HUES6 (cell line): ENCODE data around the gene NELFCD.

Experiments used
- H3K27ac ChIP-seq: 2 replicates; pipeline ENCODE4 v1.7.0; 2013; ENCODE audit warnings: low read depth, mild to moderate bottlenecking, low read length, inconsistent platforms
- H3K27me3 ChIP-seq: 2 replicates; pipeline ENCODE4 v1.6.1; 2013; ENCODE audit warnings: low read length; ENCODE audit not compliant: control insufficient read depth, insufficient read depth
- H3K36me3 ChIP-seq: 2 replicates; pipeline ENCODE4 v1.6.1; 2013; ENCODE audit warnings: low read length; ENCODE audit not compliant: control insufficient read depth, insufficient read depth
- H3K4me1 ChIP-seq: 2 replicates; pipeline ENCODE4 v1.6.1; 2013; ENCODE audit warnings: low read length; ENCODE audit not compliant: control insufficient read depth, insufficient read depth
- H3K4me3 ChIP-seq: 2 replicates; pipeline ENCODE4 v1.5.1; 2013; ENCODE audit warnings: low read depth, low read length
- H3K9ac ChIP-seq: one replicate; pipeline ENCODE4 v1.6.1; 2013; ENCODE audit warnings: mild to moderate bottlenecking, low read length
- H3K9me3 ChIP-seq: 2 replicates; pipeline ENCODE4 v1.6.1; 2013; ENCODE audit warnings: low read depth, low read length; ENCODE audit not compliant: control insufficient read depth, insufficient read depth

NELFCD gene

DNA sequence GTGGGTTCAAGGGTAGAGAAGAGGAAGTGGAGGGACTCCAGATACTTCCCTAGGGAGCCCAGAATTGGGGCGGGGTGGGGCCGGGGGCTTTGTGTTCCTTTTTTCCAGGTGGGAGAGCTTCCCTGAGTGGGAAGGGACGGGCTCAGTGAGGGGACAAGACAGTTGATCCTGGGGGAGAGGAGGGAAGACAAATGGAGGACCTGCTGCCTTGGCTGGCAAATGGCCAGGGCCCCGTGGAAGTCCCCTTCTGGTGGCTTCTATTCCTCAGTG lies 23.4 kb downstream of the NELFCD start:
- Histone ChIP-seq H3K27me3 (peaks cover 33% of the 10 kb centered on the region), H3K9ac (no peak overlapping the region), H3K36me3 (peaks cover 6% of the 10 kb centered on the region; the same call in 1 of the 2 replicates), H3K9me3 (no peaks in the 10 kb centered on the region), H3K27ac (no peak overlapping the region), H3K4me3 (no peak overlapping the region), H3K4me1 (peaks cover 10% of the 10 kb centered on the region)

- Histone ChIP-seq H3K36me3 (peaks cover 6% of the 10 kb centered on the region; the same call in 1 of the 2 replicates), H3K9me3 (no peaks in the 10 kb centered on the region), H3K9ac (no peak overlapping the region), H3K4me3 (no peak overlapping the region), H3K4me1 (peaks cover 10% of the 10 kb centered on the region), H3K27me3 (peaks cover 36% of the 10 kb centered on the region), H3K27ac (no peak overlapping the region)
These were observed 23.9 kb downstream of the NELFCD start for GRCh38 chr20:59004763-59005522.

- no peak overlapping the region for H3K4me3 ChIP-seq
- peaks cover 10% of the 10 kb centered on the region for H3K4me1 ChIP-seq
- H3K27ac ChIP-seq = no peak overlapping the region
- H3K9ac ChIP-seq = no peak overlapping the region
- H3K9me3 ChIP-seq = no peaks in the 10 kb centered on the region
- H3K27me3 ChIP-seq = peaks cover 43% of the 10 kb centered on the region
- H3K36me3 ChIP-seq = peaks cover 6% of the 10 kb centered on the region; the same call in 1 of the 2 replicates
These were observed 24.6 kb downstream of the NELFCD start for GRCh38 chr20:59005523-59006166.

- Histone ChIP-seq H3K9me3 (no peaks in the 10 kb centered on the region), H3K4me3 (peak overlapping the region; percentile 74), H3K27ac (0 out of 2 replicates have a peak overlapping the region, but pooled peaks have one; percentile 38), H3K4me1 (peaks cover 15% of the 10 kb centered on the region), H3K9ac (peak overlapping the region; percentile 75), H3K36me3 (peaks cover 2% of the 10 kb centered on the region; the same call in 1 of the 2 replicates), H3K27me3 (peaks cover 43% of the 10 kb centered on the region)
These were observed 25.3 kb downstream of the NELFCD start for GRCh38 chr20:59006167-59006863.

GRCh38 chr20:59006864-59007664 lies 26.0 kb downstream of the NELFCD start, which contains the start of gene CTSZ:
CTSZ (minus strand) TSS chr20:59007254; CDS start chr20:59007128, 126 bp downstream.
- H3K27ac ChIP-seq = 0 out of 2 replicates have a peak within 1 kb of the TSS, but pooled peaks have one; percentile 38
- peaks cover 43% of the 10 kb centered on the region for H3K27me3 ChIP-seq
- H3K9me3 ChIP-seq = no peaks in the 10 kb centered on the region
- H3K4me3 ChIP-seq = peak within 1 kb of the TSS; percentile 74
- no peaks in the 10 kb centered on the region for H3K36me3 ChIP-seq
- peaks cover 15% of the 10 kb centered on the region for H3K4me1 ChIP-seq
- H3K9ac ChIP-seq = peak within 1 kb of the TSS; percentile 75

DNA sequence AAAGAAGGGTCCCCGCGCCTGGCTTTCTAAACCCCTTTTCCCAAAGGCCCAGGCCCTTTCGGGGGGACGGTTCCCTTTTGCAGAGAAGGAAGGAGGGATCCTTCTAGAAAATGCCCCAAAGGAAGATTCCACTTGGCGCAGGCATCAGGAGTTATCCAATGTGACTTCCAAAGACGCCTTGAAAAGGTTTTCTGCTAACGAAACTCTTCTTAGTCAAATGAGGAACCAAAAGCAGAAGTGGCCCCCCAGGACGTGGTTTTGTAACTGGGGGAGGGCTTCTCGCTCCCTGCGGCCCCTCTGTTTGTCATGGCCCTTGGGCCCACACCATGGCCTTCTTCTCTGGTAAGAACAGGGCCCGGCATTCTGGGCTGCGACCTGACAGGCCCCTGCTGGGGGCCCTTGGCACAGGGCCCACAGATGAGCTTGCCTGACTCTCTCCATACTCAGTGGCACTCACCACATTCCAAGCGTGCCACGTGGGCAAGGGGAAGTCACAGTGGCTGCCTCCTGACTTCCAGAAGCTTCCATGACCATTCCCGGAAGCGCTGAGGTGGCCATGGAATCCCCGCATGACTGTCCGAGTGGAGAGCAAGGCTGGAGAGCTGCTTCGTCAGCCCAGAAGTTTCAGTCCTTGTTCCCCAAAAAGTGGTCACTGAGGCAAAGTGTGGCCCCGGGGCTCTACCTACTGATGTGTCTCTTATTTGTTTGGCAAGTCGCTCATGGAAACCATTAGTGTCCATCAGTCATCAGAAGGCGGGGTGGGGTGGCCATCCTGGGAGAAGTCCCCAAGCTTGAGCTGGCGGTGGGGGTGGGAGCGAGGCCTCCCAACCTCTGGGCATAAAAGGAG lies 26.8 kb downstream of the NELFCD start:
- Histone ChIP-seq H3K27me3 (peaks cover 43% of the 10 kb centered on the region), H3K36me3 (no peaks in the 10 kb centered on the region), H3K4me3 (peak overlapping the region; percentile 74), H3K9ac (no peak overlapping the region), H3K4me1 (peaks cover 15% of the 10 kb centered on the region), H3K9me3 (no peaks in the 10 kb centered on the region), H3K27ac (no peak overlapping the region)

- no peaks in the 10 kb centered on the region for H3K9me3 ChIP-seq
- peaks cover 43% of the 10 kb centered on the region for H3K27me3 ChIP-seq
- H3K36me3 ChIP-seq = no peaks in the 10 kb centered on the region
- H3K4me3 ChIP-seq = no peak overlapping the region
- no peak overlapping the region for H3K27ac ChIP-seq
- H3K9ac ChIP-seq = no peak overlapping the region
- peaks cover 15% of the 10 kb centered on the region for H3K4me1 ChIP-seq
These were observed 27.8 kb downstream of the NELFCD start for GRCh38 chr20:59008715-59009336.

DNA sequence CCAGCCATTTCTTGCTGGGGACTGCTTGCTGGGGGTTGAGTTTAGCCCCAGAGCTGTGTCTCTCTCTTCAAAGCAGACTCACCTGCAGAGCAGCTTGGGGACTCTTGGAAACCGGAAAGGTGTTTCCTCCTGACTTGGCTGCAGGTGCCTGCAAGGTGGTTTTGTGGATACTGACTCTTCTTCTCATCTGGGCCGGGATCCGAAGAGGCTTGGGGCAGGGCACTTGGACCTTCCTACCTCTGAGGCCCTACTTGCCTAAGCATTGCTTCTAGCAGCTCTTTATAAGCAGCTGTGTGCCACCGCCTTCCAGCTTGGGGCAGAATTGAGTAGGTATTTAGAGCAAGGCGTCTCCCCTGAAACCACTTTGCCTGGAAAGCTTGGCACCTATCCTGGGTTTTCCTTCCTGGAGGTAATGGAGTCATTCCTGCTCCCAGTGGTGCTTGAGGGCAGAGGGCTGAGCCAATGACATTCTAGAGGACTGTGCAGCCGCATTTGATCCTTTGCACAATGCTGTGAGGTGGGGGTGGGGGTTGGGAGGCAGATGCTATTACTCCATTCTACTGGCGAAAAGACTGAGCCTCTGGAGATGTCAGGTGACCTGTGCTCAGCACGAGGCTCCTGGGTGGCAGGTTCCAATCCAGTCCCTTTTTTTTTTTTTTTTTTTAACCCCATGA lies 29.4 kb downstream of the NELFCD start:
- H3K4me3 ChIP-seq = no peak overlapping the region

GRCh38 chr20:59010995-59011873 lies 30.2 kb downstream of the NELFCD start:
- Histone ChIP-seq H3K9ac (no peak overlapping the region), H3K36me3 (no peaks in the 10 kb centered on the region), H3K27ac (no peak overlapping the region), H3K9me3 (no peaks in the 10 kb centered on the region), H3K4me3 (no peak overlapping the region), H3K4me1 (peaks cover 10% of the 10 kb centered on the region), H3K27me3 (peaks cover 35% of the 10 kb centered on the region)

More for the DNA sequence above, 29.4 kb downstream of the NELFCD start:
- Histone ChIP-seq H3K4me1 (peaks cover 15% of the 10 kb centered on the region), H3K27me3 (peaks cover 43% of the 10 kb centered on the region), H3K9me3 (no peaks in the 10 kb centered on the region), H3K9ac (no peak overlapping the region), H3K27ac (no peak overlapping the region), H3K36me3 (no peaks in the 10 kb centered on the region)
